ENCODE results near the gene CTCFL. TPM values are rescaled to one million over a fixed set of nuclear protein-coding genes. Genes with fewer than 3 reads are reported as not detected.

CTCFL gene
- polyA plus RNA-seq, 1 donor from 2014 or later = not detected

GRCh38 chr20:57523782-57524181 lies 1.2 kb downstream of the CTCFL start:
- no peak overlapping the region for H3K27ac ChIP-seq (ENCODE audit: low read length)
- H3K36me3 ChIP-seq (ENCODE audit: insufficient read depth, low read length) = no peaks in the 10 kb centered on the region
- H3K79me2 ChIP-seq (replicated peaks; ENCODE audit: insufficient read depth, low read length) = no peaks in the 10 kb centered on the region
- no peaks in the 10 kb centered on the region for H3F3A ChIP-seq (ENCODE audit: insufficient read depth, low read length, poor library complexity, severe bottlenecking)
- H2AFZ ChIP-seq (ENCODE audit: low read depth, low read length) = no peak overlapping the region
- H3K27me3 ChIP-seq (ENCODE audit: insufficient read depth, low read depth, low read length) = no peaks in the 10 kb centered on the region
- no peaks in the 10 kb centered on the region for H3K9me2 ChIP-seq (ENCODE audit: insufficient read depth, low read length)
- no peak overlapping the region for H3K9ac ChIP-seq (ENCODE audit: low read length)
- no peak overlapping the region for H3K4me3 ChIP-seq (ENCODE audit: low read length)
- H4K20me1 ChIP-seq (ENCODE audit: insufficient read depth) = no peaks in the 10 kb centered on the region
- H3K9me3 ChIP-seq (ENCODE audit: low read length) = no peaks in the 10 kb centered on the region
- no peak for TF ChIP-seq EZH2 (IDR thresholded peaks at IDR 0.05; ENCODE audit: borderline replicate concordance, insufficient read depth, low read length, poor library complexity, severe bottlenecking)
- TF ChIP-seq REST (IDR thresholded peaks at IDR 0.05; ENCODE audit: borderline replicate concordance) = no peak
- TF ChIP-seq EP300 (conservative IDR thresholded peaks at IDR 0.05; ENCODE audit: poor library complexity, severe bottlenecking) = no peak
- no peak for TF ChIP-seq MXI1 (conservative IDR thresholded peaks at IDR 0.05; ENCODE audit: poor library complexity, severe bottlenecking)
- no peak for TF ChIP-seq RAD21 (conservative IDR thresholded peaks at IDR 0.05)
- H3K4me2 ChIP-seq (ENCODE audit: low read length) = no peak overlapping the region

GRCh38 chr20:57522380-57523140 lies 2.4 kb downstream of the CTCFL start:
- Histone ChIP-seq H3K4me2 (ENCODE audit: low read length) (no peak overlapping the region), H3K9ac (ENCODE audit: low read length) (no peak overlapping the region), H3K4me3 (ENCODE audit: low read length) (no peak overlapping the region), H3K27ac (ENCODE audit: low read length) (no peak overlapping the region), H3K9me3 (ENCODE audit: low read length) (no peaks in the 10 kb centered on the region), H3K9me2 (ENCODE audit: insufficient read depth, low read length) (no peaks in the 10 kb centered on the region), H3F3A (ENCODE audit: insufficient read depth, low read length, poor library complexity, severe bottlenecking) (no peaks in the 10 kb centered on the region), H2AFZ (ENCODE audit: low read depth, low read length) (no peak overlapping the region), H3K27me3 (ENCODE audit: insufficient read depth, low read depth, low read length) (no peaks in the 10 kb centered on the region), H3K36me3 (ENCODE audit: insufficient read depth, low read length) (no peaks in the 10 kb centered on the region), H4K20me1 (ENCODE audit: insufficient read depth) (no peaks in the 10 kb centered on the region), H3K79me2 (replicated peaks; ENCODE audit: insufficient read depth, low read length) (no peaks in the 10 kb centered on the region)
- TF ChIP-seq TAF1 (IDR thresholded peaks at IDR 0.05; ENCODE audit: low read depth) (no peak), EP300 (conservative IDR thresholded peaks at IDR 0.05; ENCODE audit: poor library complexity, severe bottlenecking) (no peak), SMC3 (conservative IDR thresholded peaks at IDR 0.05; ENCODE audit: poor library complexity) (no peak), MXI1 (conservative IDR thresholded peaks at IDR 0.05; ENCODE audit: poor library complexity, severe bottlenecking) (no peak), POLR2AphosphoS5 (IDR thresholded peaks at IDR 0.05) (no peak), RAD21 (conservative IDR thresholded peaks at IDR 0.05) (no peak), REST (IDR thresholded peaks at IDR 0.05; ENCODE audit: borderline replicate concordance) (no peak), EZH2 (IDR thresholded peaks at IDR 0.05; ENCODE audit: borderline replicate concordance, insufficient read depth, low read length, poor library complexity, severe bottlenecking) (no peak)
- TF ChIP-seq, protein P1, sequence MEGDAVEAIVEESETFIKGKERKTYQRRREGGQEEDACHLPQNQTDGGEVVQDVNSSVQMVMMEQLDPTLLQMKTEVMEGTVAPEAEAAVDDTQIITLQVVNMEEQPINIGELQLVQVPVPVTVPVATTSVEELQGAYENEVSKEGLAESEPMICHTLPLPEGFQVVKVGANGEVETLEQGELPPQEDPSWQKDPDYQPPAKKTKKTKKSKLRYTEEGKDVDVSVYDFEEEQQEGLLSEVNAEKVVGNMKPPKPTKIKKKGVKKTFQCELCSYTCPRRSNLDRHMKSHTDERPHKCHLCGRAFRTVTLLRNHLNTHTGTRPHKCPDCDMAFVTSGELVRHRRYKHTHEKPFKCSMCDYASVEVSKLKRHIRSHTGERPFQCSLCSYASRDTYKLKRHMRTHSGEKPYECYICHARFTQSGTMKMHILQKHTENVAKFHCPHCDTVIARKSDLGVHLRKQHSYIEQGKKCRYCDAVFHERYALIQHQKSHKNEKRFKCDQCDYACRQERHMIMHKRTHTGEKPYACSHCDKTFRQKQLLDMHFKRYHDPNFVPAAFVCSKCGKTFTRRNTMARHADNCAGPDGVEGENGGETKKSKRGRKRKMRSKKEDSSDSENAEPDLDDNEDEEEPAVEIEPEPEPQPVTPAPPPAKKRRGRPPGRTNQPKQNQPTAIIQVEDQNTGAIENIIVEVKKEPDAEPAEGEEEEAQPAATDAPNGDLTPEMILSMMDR (IDR thresholded peaks at IDR 0.05; ENCODE audit: poor library complexity, severe bottlenecking) = no peak

All from neural cell (in vitro differentiated cells).